Lower leg skin (tissue), 3 donors: ENCODE results near the gene UGT1A4.
"Not testable (repeated sequence)": the region's sequence is repeated elsewhere in the genome, so short reads cannot be mapped to it uniquely, and the experiment has no call there.

Experiments
- POLR2A ChIP-seq, 2 donors: fragments of 450-650 bp; IDR thresholded peaks; one replicate each; pipeline ENCODE4 v1.6.1; 2016 to 2017; ENCODE audit warnings: antibody characterized with exemption in 2 of 2, mild to moderate bottlenecking in 1 of 2, moderate library complexity in 1 of 2
- TF ChIP-seq, protein P1 (sequence below), 3 donors: fragments of 450-650 bp; IDR thresholded peaks; one replicate each; pipeline ENCODE4 v1.5.1; 2016; ENCODE audit warnings: antibody characterized with exemption in 3 of 3, mild to moderate bottlenecking in 3 of 3, moderate library complexity in 2 of 3

DNA sequence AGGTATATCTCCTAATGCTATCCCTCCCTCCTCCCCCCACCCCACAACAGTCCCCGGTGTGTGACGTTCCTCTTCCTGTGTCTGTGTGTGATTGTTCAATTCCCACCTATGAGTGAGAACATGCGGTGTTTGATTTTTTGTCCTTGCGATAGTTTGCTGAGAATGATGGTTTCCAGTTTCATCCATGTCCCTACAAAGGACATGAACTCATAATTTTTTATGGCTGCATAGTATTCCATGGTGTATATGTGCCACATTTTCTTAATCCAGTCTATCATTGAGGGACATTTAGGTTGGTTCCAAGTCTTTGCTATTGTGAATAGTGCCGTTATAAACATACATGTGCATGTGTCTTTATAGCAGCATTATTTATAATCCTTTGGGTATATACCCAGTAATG lies 17.7 kb upstream of the UGT1A4 start:
- TF ChIP-seq, protein P1, sequence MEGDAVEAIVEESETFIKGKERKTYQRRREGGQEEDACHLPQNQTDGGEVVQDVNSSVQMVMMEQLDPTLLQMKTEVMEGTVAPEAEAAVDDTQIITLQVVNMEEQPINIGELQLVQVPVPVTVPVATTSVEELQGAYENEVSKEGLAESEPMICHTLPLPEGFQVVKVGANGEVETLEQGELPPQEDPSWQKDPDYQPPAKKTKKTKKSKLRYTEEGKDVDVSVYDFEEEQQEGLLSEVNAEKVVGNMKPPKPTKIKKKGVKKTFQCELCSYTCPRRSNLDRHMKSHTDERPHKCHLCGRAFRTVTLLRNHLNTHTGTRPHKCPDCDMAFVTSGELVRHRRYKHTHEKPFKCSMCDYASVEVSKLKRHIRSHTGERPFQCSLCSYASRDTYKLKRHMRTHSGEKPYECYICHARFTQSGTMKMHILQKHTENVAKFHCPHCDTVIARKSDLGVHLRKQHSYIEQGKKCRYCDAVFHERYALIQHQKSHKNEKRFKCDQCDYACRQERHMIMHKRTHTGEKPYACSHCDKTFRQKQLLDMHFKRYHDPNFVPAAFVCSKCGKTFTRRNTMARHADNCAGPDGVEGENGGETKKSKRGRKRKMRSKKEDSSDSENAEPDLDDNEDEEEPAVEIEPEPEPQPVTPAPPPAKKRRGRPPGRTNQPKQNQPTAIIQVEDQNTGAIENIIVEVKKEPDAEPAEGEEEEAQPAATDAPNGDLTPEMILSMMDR (IDR thresholded peaks at IDR 0.05): not testable (repeated sequence)
- TF ChIP-seq POLR2A (IDR thresholded peaks at IDR 0.05): not testable (repeated sequence)
